Measurements from ENCODE around the gene CEP290. TPM values are rescaled to one million over a fixed set of nuclear protein-coding genes. Genes with fewer than 3 reads are reported as not detected.

Gene CEP290
- total RNA-seq, 2 experiments from 2014 or later: 12.6 to 13.7 TPM

- POLR2A ChIA-PET: no interaction called here
- Mint-ChIP-seq H3K9me3 (no peaks in the 10 kb centered on the region), H3K27me3 (peaks cover 7% of the 10 kb centered on the region), H3K27ac (no peak overlapping the region), H3K36me3 (ENCODE audit: low read depth) (no peaks in the 10 kb centered on the region), H3K4me3 (no peak overlapping the region), H3K4me1 (ENCODE audit: low read depth) (no peaks in the 10 kb centered on the region)
- TF ChIP-seq CTCF (IDR thresholded peaks at IDR 0.05): no peak
- CTCF ChIA-PET: no interaction called here
- Histone ChIP-seq H3K4me1 (ENCODE audit: insufficient read depth, low read length) (no peaks in the 10 kb centered on the region), H3K36me3 (ENCODE audit: insufficient read depth, low read length) (no peaks in the 10 kb centered on the region), H3K9me3 (ENCODE audit: control insufficient read depth in 1 of 2, insufficient read depth in 1 of 2, low read length in 2 of 2) (no peaks in the 10 kb centered on the region), H3K4me3 (ENCODE audit: low read length) (no peak overlapping the region), H3K27me3 (ENCODE audit: control insufficient read depth in 1 of 2, insufficient read depth in 2 of 2, low read length in 2 of 2) (no peaks in the 10 kb centered on the region), H3K27ac (ENCODE audit: low read depth in 1 of 2, low read length in 2 of 2) (no peak overlapping the region)
- intact Hi-C loops (cut with DNase I, micrococcal nuclease): no loop called here
- DNase-seq (no peak), ATAC-seq (ENCODE audit: poor library complexity) (no peak)
Observed at GRCh38 chr12:88001327-88001726, 140.6 kb downstream of the CEP290 start.

Other genes starting within 250 kb of the CEP290 start
- gene C12orf50, start 112.7 kb downstream of the CEP290 start, total RNA-seq: under 1 TPM in 1 of 2 experiments, not detected in 1; 0.17 TPM
- 1 to 10 TPM; 5.1 to 6.1 TPM for gene TMTC3, start 219 bp upstream of the CEP290 start, total RNA-seq

Data from CD4-positive, alpha-beta T cell (primary cell).